ENCODE results near the gene TSSK6. TPM values are rescaled to one million over a fixed set of nuclear protein-coding genes. Genes with fewer than 3 reads are reported as not detected.

The TSSK6 gene
- polyA plus RNA-seq, 3 donors = 0.92 to 1.3 (median 0.97) TPM

- DNase-seq (ENCODE audit: low read depth in 3 of 3, low spot score in 2 of 3) = no peak
Observed at GRCh38 chr19:19545707-19546106, 30.4 kb upstream of the TSSK6 start.

- DNase-seq (ENCODE audit: low read depth in 3 of 3, low spot score in 2 of 3) = no peak
Observed at GRCh38 chr19:19544954-19545591, 29.7 kb upstream of the TSSK6 start.

- no peak for DNase-seq (ENCODE audit: low read depth in 3 of 3, low spot score in 2 of 3)
Observed at GRCh38 chr19:19544257-19544953, 29.1 kb upstream of the TSSK6 start.

GRCh38 chr19:19543640-19544039 is 28.3 kb upstream of the TSSK6 start:
- DNase-seq (ENCODE audit: low read depth in 3 of 3, low spot score in 2 of 3) = no peak

- DNase-seq (ENCODE audit: low read depth in 3 of 3, low spot score in 2 of 3) = no peak
Observed at GRCh38 chr19:19543101-19543500, 27.8 kb upstream of the TSSK6 start.

- DNase-seq (ENCODE audit: low read depth in 3 of 3, low spot score in 2 of 3) = no peak
Observed at GRCh38 chr19:19542507-19542906, 27.2 kb upstream of the TSSK6 start.

- no peak for DNase-seq (ENCODE audit: low read depth in 3 of 3, low spot score in 2 of 3)
Observed at GRCh38 chr19:19541616-19542015, 26.3 kb upstream of the TSSK6 start.

- no peak for DNase-seq (ENCODE audit: low read depth in 3 of 3, low spot score in 2 of 3)
Observed at GRCh38 chr19:19540715-19541515, 25.6 kb upstream of the TSSK6 start.

GRCh38 chr19:19540064-19540714 is 24.8 kb upstream of the TSSK6 start:
- DNase-seq (ENCODE audit: low read depth in 3 of 3, low spot score in 2 of 3) = no peak

- DNase-seq (ENCODE audit: low read depth in 3 of 3, low spot score in 2 of 3) = no peak
Observed at GRCh38 chr19:19539698-19540063, 24.3 kb upstream of the TSSK6 start.

- no peak for DNase-seq (ENCODE audit: low read depth in 3 of 3, low spot score in 2 of 3)
Observed at GRCh38 chr19:19538785-19539166, 23.4 kb upstream of the TSSK6 start.

GRCh38 chr19:19538061-19538784 is 22.9 kb upstream of the TSSK6 start, which contains the start of gene CILP2:
Gene CILP2, plus strand, starts transcription at chr19:19538265. Its CDS starts 85 bp downstream, at chr19:19538350.
- no peak for DNase-seq (ENCODE audit: low read depth in 3 of 3, low spot score in 2 of 3)

- no peak for DNase-seq (ENCODE audit: low read depth in 3 of 3, low spot score in 2 of 3)
Observed at GRCh38 chr19:19537075-19538048, 22.0 kb upstream of the TSSK6 start.

GRCh38 chr19:19535311-19536191 is 20.2 kb upstream of the TSSK6 start:
- DNase-seq (ENCODE audit: low read depth in 3 of 3, low spot score in 2 of 3) = no peak

- DNase-seq (ENCODE audit: low read depth in 3 of 3, low spot score in 2 of 3) = no peak
Observed at GRCh38 chr19:19534556-19535265, 19.4 kb upstream of the TSSK6 start.

- no peak for DNase-seq (ENCODE audit: low read depth in 3 of 3, low spot score in 2 of 3)
Observed at GRCh38 chr19:19533841-19534240, 18.5 kb upstream of the TSSK6 start.

- DNase-seq (ENCODE audit: low read depth in 3 of 3, low spot score in 2 of 3) = no peak
Observed at GRCh38 chr19:19532806-19533701, 17.7 kb upstream of the TSSK6 start.

Data from right renal cortex interstitium (tissue), 3 donors.